ENCODE results near the gene TMTC1.

GRCh38 chr12:29739279-29739991, 44.3 kb downstream of the TMTC1 start:
- TF ChIP-seq CTCF (IDR thresholded peaks at IDR 0.05) (no peak), POLR2A (IDR thresholded peaks at IDR 0.05) (no peak)
